B cell (primary cell): Measurements from ENCODE around the gene PHPT1.

Source experiments
- CTCF ChIP-seq: fragments of 200-600 bp; IDR thresholded peaks from one replicate; pipeline ENCODE4 v1.8.0; 2022; ENCODE audit warnings: antibody characterized with exemption, mild to moderate bottlenecking
- EZH2 ChIP-seq: IDR thresholded peaks from 2 replicates; pipeline ENCODE4 v1.6.1; 2012; ENCODE audit warnings: borderline replicate concordance, low read depth, mild to moderate bottlenecking, moderate library complexity, low read length; ENCODE audit not compliant: insufficient read depth, poor library complexity, severe bottlenecking

GRCh38 chr9:136858844-136859757 lies 9.9 kb downstream of the PHPT1 start:
- TF ChIP-seq CTCF (no peak), EZH2 (no peak)
